B cell (primary cell): ENCODE results near the gene EHD1. TPM values are rescaled to one million over a fixed set of nuclear protein-coding genes. Genes with fewer than 3 reads are reported as not detected.

Experiments used
- ATAC-seq: fragments of 200-7000 bp; cut with Tn5 transposase; one replicate; pipeline ENCODE4 v1.10.0; 2021; ENCODE audit warnings: low read depth, mild to moderate bottlenecking, moderate number of reproducible peaks, moderate library complexity
- CTCF ChIA-PET: fragments of 350-600 bp; sonication (Branson Sonifier 250); formaldehyde crosslinking; loops from one replicate; lab custom pipeline; 2021; ENCODE audit warnings: antibody characterized with exemption, inconsistent platforms; lab: Charles Lee
- POLR2A ChIA-PET: fragments of 350-600 bp; sonication (Branson Sonifier 250); formaldehyde crosslinking; loops from one replicate; lab custom pipeline; 2021; ENCODE audit warnings: antibody characterized with exemption; lab: Charles Lee
- DNase-seq: peaks from one replicate; pipeline ENCODE4 v3.0.0; 2013
- H2AFZ ChIP-seq: 2 replicates; pipeline ENCODE4 v1.6.1; 2012; ENCODE audit warnings: mild to moderate bottlenecking, low read depth, low read length; ENCODE audit not compliant: insufficient read depth, poor library complexity, severe bottlenecking
- H3K27ac ChIP-seq, 2 donors: 1 replicate in 1 of 2; 2 replicates in 1 of 2; pipeline ENCODE4 v1.5.1; 2012 to 2013; ENCODE audit warnings: low read length in 2 of 2, mild to moderate bottlenecking in 2 of 2, moderate library complexity in 1 of 2
- H3K27me3 ChIP-seq, 4 experiments: fragments of 200-600 bp in 1 of 4; sonication (generic) in 1 of 4; replicated peaks in 1 of 4; 1 replicate in 2 of 4; 2 replicates in 2 of 4; pipeline versions ENCODE4 v1.6.1 to v1.7.0; 2013 to 2016; ENCODE audit warnings: low read length in 3 of 4, mild to moderate bottlenecking in 2 of 4, mixed read lengths in 1 of 4, moderate library complexity in 1 of 4; ENCODE audit not compliant: insufficient read depth in 4 of 4, control insufficient read depth in 3 of 4; ENCODE audit errors: control extremely low read depth in 1 of 4
- H3K36me3 ChIP-seq, 2 experiments: replicated peaks in 1 of 2; 1 replicate in 1 of 2; 2 replicates in 1 of 2; pipeline versions ENCODE4 v1.6.1 to v1.7.1; 2013; ENCODE audit warnings: low read length in 1 of 2; ENCODE audit not compliant: insufficient read depth in 2 of 2, control insufficient read depth in 1 of 2; ENCODE audit errors: control extremely low read depth in 1 of 2, extremely low read depth in 1 of 2
- H3K4me1 ChIP-seq, 2 donors: fragments of 200-600 bp in 1 of 2; sonication (generic) in 1 of 2; 1 replicate in 1 of 2; 2 replicates in 1 of 2; pipeline versions ENCODE4 v1.5.1 to v1.6.1; 2013 to 2017; ENCODE audit warnings: low read length in 2 of 2; ENCODE audit not compliant: control insufficient read depth in 2 of 2, insufficient read depth in 2 of 2
- H3K4me2 ChIP-seq: replicated peaks from 2 replicates; pipeline ENCODE3; 2012; ENCODE audit warnings: mild to moderate bottlenecking, low read depth, low read length; ENCODE audit not compliant: poor library complexity, severe bottlenecking
- H3K4me3 ChIP-seq, 5 experiments: fragments of 200-600 bp in 1 of 5; sonication (generic) in 1 of 5; 1 replicate in 3 of 5; 2 replicates in 2 of 5; pipeline versions ENCODE4 v1.5.1 to v1.7.0; 2011 to 2016; ENCODE audit warnings: low read length in 4 of 5, mild to moderate bottlenecking in 4 of 5, low read depth in 2 of 5, control low read depth in 1 of 5, moderate library complexity in 1 of 5; ENCODE audit not compliant: insufficient read depth in 1 of 5; ENCODE audit errors: control extremely low read depth in 1 of 5, extremely low read depth in 1 of 5
- H3K79me2 ChIP-seq: fragments of 200-600 bp; sonication (generic); one replicate; pipeline ENCODE4 v1.6.0; 2016; ENCODE audit warnings: low read length; ENCODE audit not compliant: control insufficient read depth, insufficient read depth
- H3K9ac ChIP-seq: fragments of 200-600 bp; sonication (generic); 2 replicates; pipeline ENCODE4 v1.6.1; 2017; ENCODE audit warnings: mild to moderate bottlenecking, low read length, moderate library complexity
- H3K9me3 ChIP-seq, 3 donors: one replicate each; pipeline versions ENCODE4 v1.6.1 to v1.7.1; 2013; ENCODE audit warnings: low read length in 2 of 3; ENCODE audit not compliant: control insufficient read depth in 2 of 3, insufficient read depth in 1 of 3; ENCODE audit errors: control extremely low read depth in 1 of 3
- H4K20me1 ChIP-seq: 2 replicates; pipeline ENCODE4 v1.6.0; 2012; ENCODE audit warnings: mild to moderate bottlenecking, low read length; ENCODE audit not compliant: insufficient read depth, control insufficient read depth, poor library complexity, severe bottlenecking
- H3K27ac Mint-ChIP-seq: one replicate; pipeline ENCODE4 v1.8.0; 2021; ENCODE audit warnings: mixed read lengths
- H3K27me3 Mint-ChIP-seq: one replicate; pipeline ENCODE4 v1.8.0; 2021; ENCODE audit warnings: mixed read lengths
- H3K4me1 Mint-ChIP-seq: one replicate; pipeline ENCODE4 v1.8.0; 2021; ENCODE audit warnings: mixed read lengths
- H3K4me3 Mint-ChIP-seq: one replicate; pipeline ENCODE4 v1.8.0; 2021; ENCODE audit warnings: mixed read lengths
- H3K9me3 Mint-ChIP-seq: one replicate; pipeline ENCODE4 v1.8.0; 2022; ENCODE audit warnings: mixed read lengths; ENCODE audit not compliant: insufficient read depth
- EZH2 ChIP-seq: IDR thresholded peaks from 2 replicates; pipeline ENCODE4 v1.6.1; 2012; ENCODE audit warnings: borderline replicate concordance, low read depth, mild to moderate bottlenecking, moderate library complexity, low read length; ENCODE audit not compliant: insufficient read depth, poor library complexity, severe bottlenecking
- WGBS: methylation state at CpG from one replicate; pipeline ENCODE4 v1.1.5; 2013; ENCODE audit warnings: missing lambda C conversion rate; ENCODE audit not compliant: insufficient coverage; 5-methylcytosine and 5-hydroxymethylcytosine counted together
- intact Hi-C: fragments of 100-400 bp; cut with micrococcal nuclease; formaldehyde crosslinking; loops from one replicate; pipeline ENCODE4 v1.10.0; 2022
- polyA plus RNA-seq: library from polyadenylated mRNA; depleted of rRNA; stranded (reverse); fragments of >200 nt; gene quantifications from 2 replicates; pipeline ENCODE4 v1.2.3, GENCODE V29; 2012
- total RNA-seq, 2 donors: library from RNA; stranded (reverse); fragments of 120-200 nt in 1 of 2; gene quantifications; 1 replicate in 1 of 2; 2 replicates in 1 of 2; pipeline versions ENCODE4 v1.2.3 to v1.2.4, GENCODE V29; 2013 to 2022
- TF ChIP-seq, protein P1 (sequence below): fragments of 200-600 bp; IDR thresholded peaks from one replicate; pipeline ENCODE4 v1.8.0; 2022; ENCODE audit warnings: antibody characterized with exemption, mild to moderate bottlenecking

Gene EHD1
- total and polyA plus RNA-seq, 2 donors (not counting 1 experiment from before 2014, with no cell fraction given), result 208 to 280 TPM

DNA sequence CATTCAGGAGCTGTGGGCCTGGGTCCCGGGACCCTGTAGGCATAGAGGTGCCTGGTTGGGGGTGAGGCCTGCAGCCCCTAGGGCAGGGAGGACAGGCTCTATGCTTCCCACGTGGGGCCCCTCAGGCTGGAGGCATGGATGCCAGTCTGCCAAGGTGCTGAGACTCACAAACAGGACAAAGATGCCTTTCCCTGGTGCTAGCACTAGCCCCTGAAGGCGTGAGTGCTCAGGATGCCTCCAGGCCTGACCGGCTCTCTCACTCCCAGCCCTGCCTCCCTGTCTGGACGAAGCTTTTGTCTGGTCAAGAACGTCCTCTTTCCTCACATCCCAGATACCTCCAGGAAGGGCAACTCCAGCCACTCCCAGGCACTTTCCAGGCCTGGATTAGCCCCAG is 36.1 kb downstream of the EHD1 start:
- ChIA-PET CTCF (interaction anchor here (1.2 to 29.2 kb wide), 2 partner anchors 44 to 64 kb away, joined by 3 to 1254 read pairs; partner anchors contain the start of gene EHD1), POLR2A (interaction anchor here (0.6 kb wide), 1 partner anchor 23 kb away, joined by 3 read pairs; no protein-coding TSS in a partner anchor)
- no peak overlapping the region for H2AFZ ChIP-seq
- no peak for DNase-seq
- H4K20me1 ChIP-seq, result no peaks in the 10 kb centered on the region
- no peak overlapping the region for H3K4me2 ChIP-seq
- H3K27ac Mint-ChIP-seq, result no peak overlapping the region
- no peak overlapping the region for H3K4me3 Mint-ChIP-seq
- no peaks in the 10 kb centered on the region for H3K27me3 Mint-ChIP-seq
- H3K9me3 Mint-ChIP-seq, result no peaks in the 10 kb centered on the region
- no peak for ATAC-seq
- 98% methylated on average over 6 of the region's 6 CpGs for WGBS
- TF ChIP-seq, protein P1, sequence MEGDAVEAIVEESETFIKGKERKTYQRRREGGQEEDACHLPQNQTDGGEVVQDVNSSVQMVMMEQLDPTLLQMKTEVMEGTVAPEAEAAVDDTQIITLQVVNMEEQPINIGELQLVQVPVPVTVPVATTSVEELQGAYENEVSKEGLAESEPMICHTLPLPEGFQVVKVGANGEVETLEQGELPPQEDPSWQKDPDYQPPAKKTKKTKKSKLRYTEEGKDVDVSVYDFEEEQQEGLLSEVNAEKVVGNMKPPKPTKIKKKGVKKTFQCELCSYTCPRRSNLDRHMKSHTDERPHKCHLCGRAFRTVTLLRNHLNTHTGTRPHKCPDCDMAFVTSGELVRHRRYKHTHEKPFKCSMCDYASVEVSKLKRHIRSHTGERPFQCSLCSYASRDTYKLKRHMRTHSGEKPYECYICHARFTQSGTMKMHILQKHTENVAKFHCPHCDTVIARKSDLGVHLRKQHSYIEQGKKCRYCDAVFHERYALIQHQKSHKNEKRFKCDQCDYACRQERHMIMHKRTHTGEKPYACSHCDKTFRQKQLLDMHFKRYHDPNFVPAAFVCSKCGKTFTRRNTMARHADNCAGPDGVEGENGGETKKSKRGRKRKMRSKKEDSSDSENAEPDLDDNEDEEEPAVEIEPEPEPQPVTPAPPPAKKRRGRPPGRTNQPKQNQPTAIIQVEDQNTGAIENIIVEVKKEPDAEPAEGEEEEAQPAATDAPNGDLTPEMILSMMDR, result no peak
- no peak for TF ChIP-seq EZH2
- H3K4me3 ChIP-seq, result no peak overlapping the region
- no peak overlapping the region for H3K9ac ChIP-seq
- intact Hi-C loops, result loop anchor here (10.0 kb wide), 1 partner anchor 98 kb away; the partner anchor contains the start of gene RASGRP2
- H3K27ac ChIP-seq, result no peak overlapping the region
- no peaks in the 10 kb centered on the region for H3K36me3 ChIP-seq
- H3K4me1 ChIP-seq, result peaks cover 9 to 22% of the 10 kb centered on the region in 2 donors
- no peaks in the 10 kb centered on the region for H3K27me3 ChIP-seq
- peaks cover 17% of the 10 kb centered on the region for H3K4me1 Mint-ChIP-seq
- H3K79me2 ChIP-seq, result peaks cover 15% of the 10 kb centered on the region
- H3K9me3 ChIP-seq, result no peaks in the 10 kb centered on the region

DNA sequence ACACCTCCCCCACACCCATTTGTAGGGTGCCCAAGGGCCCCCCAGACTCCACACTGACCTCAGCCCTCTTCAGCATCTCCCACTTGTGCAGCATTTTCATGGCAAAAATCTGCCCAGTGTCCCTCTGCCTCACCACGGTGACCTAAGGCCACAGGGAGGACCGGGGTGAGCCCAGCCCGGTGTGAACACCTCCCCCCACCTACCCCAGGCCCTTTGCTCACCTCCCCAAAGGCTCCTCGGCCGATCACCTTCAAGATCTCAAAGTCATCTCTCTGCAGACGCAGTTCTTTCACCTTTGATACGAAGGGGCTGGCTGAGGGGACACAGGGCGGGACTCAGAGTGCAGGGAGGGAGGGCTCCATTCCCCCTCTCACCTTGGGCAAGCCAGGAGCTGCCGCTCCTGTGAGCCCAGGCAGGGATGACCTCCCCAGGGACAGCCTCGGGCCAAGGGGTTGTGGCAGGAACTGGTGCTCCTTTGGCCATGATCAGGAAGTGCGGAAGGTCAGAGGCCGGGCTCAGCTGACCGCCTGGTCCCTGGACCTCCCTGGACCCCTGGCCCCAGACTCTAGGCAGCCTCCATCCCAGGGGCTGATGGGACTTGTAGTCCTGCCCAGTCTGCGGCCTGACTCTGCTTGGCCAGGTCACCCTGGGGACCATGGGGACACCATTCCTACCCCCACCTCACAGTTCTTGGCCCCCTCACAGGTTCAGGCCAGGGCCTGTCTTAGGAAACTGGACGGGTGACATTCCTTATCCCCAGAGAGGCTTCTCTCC is 36.6 kb downstream of the EHD1 start:
- Histone ChIP-seq H3K27ac (no peak overlapping the region), H3K27me3 (no peaks in the 10 kb centered on the region), H4K20me1 (no peaks in the 10 kb centered on the region), H3K4me3 (no peak overlapping the region), H3K36me3 (no peaks in the 10 kb centered on the region), H3K9ac (no peak overlapping the region), H3K4me1 (peaks cover 6 to 20% of the 10 kb centered on the region in 2 donors), H2AFZ (no peak overlapping the region), H3K79me2 (peaks cover 13% of the 10 kb centered on the region), H3K4me2 (no peak overlapping the region), H3K9me3 (no peaks in the 10 kb centered on the region)
- 97% methylated on average over 14 of the region's 15 CpGs for WGBS
- ChIA-PET CTCF (interaction anchor here (1.2 to 29.2 kb wide), 2 partner anchors 45 to 63 kb away, joined by 3 to 1254 read pairs; partner anchors contain the start of gene EHD1), POLR2A (no interaction called here)
- Mint-ChIP-seq H3K4me1 (peaks cover 12% of the 10 kb centered on the region), H3K27me3 (no peaks in the 10 kb centered on the region), H3K4me3 (no peak overlapping the region), H3K27ac (no peak overlapping the region), H3K9me3 (no peaks in the 10 kb centered on the region)
- intact Hi-C loops, result loop anchor here (10.0 kb wide), 1 partner anchor 97 kb away; the partner anchor contains the start of gene RASGRP2
- DNase-seq (no peak), ATAC-seq (no peak)
- TF ChIP-seq, protein P1, result no peak
- no peak for TF ChIP-seq EZH2
